Mammary epithelial cell (primary cell): ENCODE measurements around the gene MARCHF5.

Source experiments
- CTCF ChIP-seq, 2 donors: IDR thresholded peaks in 1 of 2; conservative IDR thresholded peaks in 1 of 2; 2 replicates each; pipeline ENCODE4 v1.5.1; 2011 to 2012; ENCODE audit warnings: inconsistent platforms in 2 of 2, low read length in 2 of 2, mild to moderate bottlenecking in 2 of 2, control low read depth in 1 of 2, low read depth in 1 of 2; ENCODE audit not compliant: insufficient read depth in 1 of 2; ENCODE audit errors: extremely low read depth in 1 of 2
- EZH2 ChIP-seq: IDR thresholded peaks from 2 replicates; pipeline ENCODE4 v1.6.1; 2012; ENCODE audit warnings: low read length, inconsistent platforms, borderline replicate concordance

DNA sequence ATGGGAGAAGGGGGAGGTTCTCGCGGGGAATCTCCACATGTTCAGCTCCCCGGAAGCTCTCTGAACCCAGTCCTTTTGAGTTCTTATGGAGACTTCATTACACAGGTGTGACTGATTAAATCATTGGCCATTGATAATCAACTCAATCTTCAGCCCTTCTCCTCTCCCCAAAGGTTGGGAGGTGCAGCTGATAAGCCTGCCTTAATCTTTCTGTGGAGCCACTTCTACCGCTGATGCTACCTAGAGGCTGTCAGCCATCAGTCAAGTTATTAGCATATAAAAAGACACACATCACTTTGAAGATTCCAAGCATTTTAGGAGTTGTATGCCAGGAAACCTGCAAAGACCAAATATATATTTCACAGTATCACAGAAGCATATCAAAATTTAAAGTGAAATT lies 91.7 kb downstream of the MARCHF5 start:
- TF ChIP-seq CTCF (conservative IDR thresholded peaks at IDR 0.05 in 1 of 2, IDR thresholded peaks at IDR 0.05 in 1 of 2; ENCODE audit: extremely low read depth in 1 of 2, insufficient read depth in 1 of 2, low read depth in 1 of 2, low read length in 2 of 2) (no peak), EZH2 (no peak)
